Glutamatergic neuron (in vitro differentiated cells): ENCODE results near the gene USB1. TPM values are rescaled to one million over a fixed set of nuclear protein-coding genes. Genes with fewer than 3 reads are reported as not detected.

Source experiments
- DNase-seq: peaks from one replicate; pipeline ENCODE4 v3.0.0; 2022
- H3K27ac Mint-ChIP-seq: one replicate; pipeline ENCODE4 v1.8.0; 2020; ENCODE audit warnings: mild to moderate bottlenecking, mixed read lengths, inconsistent platforms; ENCODE audit not compliant: unreplicated experiment
- H3K27me3 Mint-ChIP-seq: one replicate; pipeline ENCODE4 v1.8.0; 2020; ENCODE audit warnings: mild to moderate bottlenecking, moderate library complexity, mixed read lengths, inconsistent platforms; ENCODE audit not compliant: unreplicated experiment
- H3K36me3 Mint-ChIP-seq: one replicate; pipeline ENCODE4 v1.8.0; 2020; ENCODE audit warnings: mild to moderate bottlenecking, mixed read lengths, inconsistent platforms; ENCODE audit not compliant: unreplicated experiment
- H3K4me1 Mint-ChIP-seq: one replicate; pipeline ENCODE4 v1.8.0; 2020; ENCODE audit warnings: mild to moderate bottlenecking, low read depth, mixed read lengths, inconsistent platforms; ENCODE audit not compliant: unreplicated experiment
- H3K4me3 Mint-ChIP-seq: one replicate; pipeline ENCODE4 v1.8.0; 2020; ENCODE audit warnings: mild to moderate bottlenecking, mixed read lengths, inconsistent platforms; ENCODE audit not compliant: unreplicated experiment
- H3K9me3 Mint-ChIP-seq: one replicate; pipeline ENCODE4 v1.8.0; 2020; ENCODE audit warnings: mild to moderate bottlenecking, moderate library complexity, mixed read lengths, inconsistent platforms; ENCODE audit not compliant: unreplicated experiment
- total RNA-seq: library from RNA; stranded (reverse); fragmentation: NEBNext Ultra II Directional; extraction: Animal tissue kit (Norgen Biotek cat#: 25700); gene quantifications from one replicate; pipeline ENCODE4 v1.2.1, GENCODE V29; 2021; ENCODE audit not compliant: unreplicated experiment
- TF ChIP-seq, protein P1 (sequence below): fragments of 200-600 bp; sonication (generic); IDR thresholded peaks from one replicate; pipeline ENCODE4 v1.5.0; 2021; ENCODE audit not compliant: partially characterized antibody, unreplicated experiment

Gene USB1
- total RNA-seq, 1 donor from 2014 or later: 107 TPM

GRCh38 chr16:58040945-58041627 lies 39.9 kb downstream of the USB1 start:
- no peak overlapping the region for H3K27ac Mint-ChIP-seq
- peaks cover 15% of the 10 kb centered on the region for H3K9me3 Mint-ChIP-seq
- TF ChIP-seq, protein P1, sequence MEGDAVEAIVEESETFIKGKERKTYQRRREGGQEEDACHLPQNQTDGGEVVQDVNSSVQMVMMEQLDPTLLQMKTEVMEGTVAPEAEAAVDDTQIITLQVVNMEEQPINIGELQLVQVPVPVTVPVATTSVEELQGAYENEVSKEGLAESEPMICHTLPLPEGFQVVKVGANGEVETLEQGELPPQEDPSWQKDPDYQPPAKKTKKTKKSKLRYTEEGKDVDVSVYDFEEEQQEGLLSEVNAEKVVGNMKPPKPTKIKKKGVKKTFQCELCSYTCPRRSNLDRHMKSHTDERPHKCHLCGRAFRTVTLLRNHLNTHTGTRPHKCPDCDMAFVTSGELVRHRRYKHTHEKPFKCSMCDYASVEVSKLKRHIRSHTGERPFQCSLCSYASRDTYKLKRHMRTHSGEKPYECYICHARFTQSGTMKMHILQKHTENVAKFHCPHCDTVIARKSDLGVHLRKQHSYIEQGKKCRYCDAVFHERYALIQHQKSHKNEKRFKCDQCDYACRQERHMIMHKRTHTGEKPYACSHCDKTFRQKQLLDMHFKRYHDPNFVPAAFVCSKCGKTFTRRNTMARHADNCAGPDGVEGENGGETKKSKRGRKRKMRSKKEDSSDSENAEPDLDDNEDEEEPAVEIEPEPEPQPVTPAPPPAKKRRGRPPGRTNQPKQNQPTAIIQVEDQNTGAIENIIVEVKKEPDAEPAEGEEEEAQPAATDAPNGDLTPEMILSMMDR: no peak
- no peak overlapping the region for H3K4me3 Mint-ChIP-seq
- H3K36me3 Mint-ChIP-seq: peaks cover 9% of the 10 kb centered on the region
- DNase-seq: no peak
- peaks cover 7% of the 10 kb centered on the region for H3K27me3 Mint-ChIP-seq
- H3K4me1 Mint-ChIP-seq: peaks cover 8% of the 10 kb centered on the region

- peaks cover 15% of the 10 kb centered on the region for H3K9me3 Mint-ChIP-seq
- TF ChIP-seq, protein P1: no peak
- peaks cover 7% of the 10 kb centered on the region for H3K27me3 Mint-ChIP-seq
- no peak for DNase-seq
- H3K4me3 Mint-ChIP-seq: no peak overlapping the region
- no peak overlapping the region for H3K27ac Mint-ChIP-seq
- peaks cover 5% of the 10 kb centered on the region for H3K4me1 Mint-ChIP-seq
- H3K36me3 Mint-ChIP-seq: peaks cover 9% of the 10 kb centered on the region
Measured at GRCh38 chr16:58041628-58041955, 40.4 kb downstream of the USB1 start.

GRCh38 chr16:58042001-58042885 lies 41.0 kb downstream of the USB1 start:
- H3K4me1 Mint-ChIP-seq: peaks cover 2% of the 10 kb centered on the region
- peaks cover 7% of the 10 kb centered on the region for H3K27me3 Mint-ChIP-seq
- TF ChIP-seq, protein P1: no peak
- H3K36me3 Mint-ChIP-seq: peaks cover 9% of the 10 kb centered on the region
- DNase-seq: no peak
- no peak overlapping the region for H3K4me3 Mint-ChIP-seq
- peaks cover 11% of the 10 kb centered on the region for H3K9me3 Mint-ChIP-seq
- H3K27ac Mint-ChIP-seq: no peak overlapping the region

DNA sequence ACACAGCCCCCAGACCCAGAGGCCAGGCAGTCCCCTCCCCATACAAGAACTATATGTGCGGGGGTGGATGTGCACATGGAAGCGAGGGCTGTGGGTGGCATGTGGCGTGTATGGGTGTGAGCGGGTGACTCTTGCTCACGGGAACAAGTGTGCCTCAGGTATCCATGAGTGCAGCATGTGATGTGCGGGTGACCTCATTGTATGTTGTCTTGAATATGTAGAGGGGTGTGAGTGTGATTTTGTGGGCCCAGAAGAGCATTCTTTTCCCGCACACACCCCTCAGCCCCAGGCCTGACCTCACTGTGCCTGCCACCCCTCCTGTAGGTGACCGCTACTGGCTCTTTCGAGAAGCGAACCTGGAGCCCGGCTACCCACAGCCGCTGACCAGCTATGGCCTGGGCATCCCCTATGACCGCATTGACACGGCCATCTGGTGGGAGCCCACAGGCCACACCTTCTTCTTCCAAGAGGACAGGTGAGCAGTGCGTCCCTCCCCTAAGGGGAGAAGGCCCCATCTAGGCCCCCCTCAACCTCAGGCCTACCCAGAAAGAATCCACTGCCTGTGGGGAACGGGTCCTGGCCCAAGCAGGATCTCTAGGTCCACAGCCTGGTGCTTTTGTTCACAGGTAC lies 41.8 kb downstream of the USB1 start:
- no peak overlapping the region for H3K4me3 Mint-ChIP-seq
- peaks cover 9% of the 10 kb centered on the region for H3K9me3 Mint-ChIP-seq
- TF ChIP-seq, protein P1: no peak
- peaks cover 7% of the 10 kb centered on the region for H3K27me3 Mint-ChIP-seq
- H3K27ac Mint-ChIP-seq: no peak overlapping the region
- no peaks in the 10 kb centered on the region for H3K4me1 Mint-ChIP-seq
- DNase-seq: no peak
- peaks cover 5% of the 10 kb centered on the region for H3K36me3 Mint-ChIP-seq
